HG02623 (cell line): ENCODE measurements around the gene SH3GL1.

Experiments used
- ATAC-seq: cut with Tn5 transposase; IDR thresholded peaks from one replicate; pipeline ENCODE4 v1.9.1; 2021; ENCODE audit warnings: moderate library complexity; ENCODE audit not compliant: unreplicated experiment

Gene SH3GL1

DNA sequence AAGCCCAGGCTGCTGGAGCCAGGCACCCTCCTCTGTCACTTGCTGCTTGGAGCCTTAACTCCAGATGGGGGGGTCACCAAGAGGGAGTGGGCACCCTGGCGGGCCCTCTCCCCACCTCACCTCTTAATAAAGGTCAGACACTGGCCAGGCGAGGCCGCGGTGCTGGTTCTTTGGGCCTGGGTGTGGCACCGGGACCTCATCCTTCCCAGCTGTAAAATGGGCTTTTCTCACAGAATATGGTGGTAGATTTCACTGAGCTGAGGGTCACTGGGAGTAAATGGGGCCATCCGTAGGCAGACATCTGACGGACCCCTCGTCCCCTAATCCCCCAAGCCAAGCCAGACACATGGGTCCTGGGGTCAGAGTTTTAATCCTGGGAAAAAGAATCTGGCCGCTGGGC is 76.7 kb downstream of the SH3GL1 start:
- ATAC-seq, result no peak

DNA sequence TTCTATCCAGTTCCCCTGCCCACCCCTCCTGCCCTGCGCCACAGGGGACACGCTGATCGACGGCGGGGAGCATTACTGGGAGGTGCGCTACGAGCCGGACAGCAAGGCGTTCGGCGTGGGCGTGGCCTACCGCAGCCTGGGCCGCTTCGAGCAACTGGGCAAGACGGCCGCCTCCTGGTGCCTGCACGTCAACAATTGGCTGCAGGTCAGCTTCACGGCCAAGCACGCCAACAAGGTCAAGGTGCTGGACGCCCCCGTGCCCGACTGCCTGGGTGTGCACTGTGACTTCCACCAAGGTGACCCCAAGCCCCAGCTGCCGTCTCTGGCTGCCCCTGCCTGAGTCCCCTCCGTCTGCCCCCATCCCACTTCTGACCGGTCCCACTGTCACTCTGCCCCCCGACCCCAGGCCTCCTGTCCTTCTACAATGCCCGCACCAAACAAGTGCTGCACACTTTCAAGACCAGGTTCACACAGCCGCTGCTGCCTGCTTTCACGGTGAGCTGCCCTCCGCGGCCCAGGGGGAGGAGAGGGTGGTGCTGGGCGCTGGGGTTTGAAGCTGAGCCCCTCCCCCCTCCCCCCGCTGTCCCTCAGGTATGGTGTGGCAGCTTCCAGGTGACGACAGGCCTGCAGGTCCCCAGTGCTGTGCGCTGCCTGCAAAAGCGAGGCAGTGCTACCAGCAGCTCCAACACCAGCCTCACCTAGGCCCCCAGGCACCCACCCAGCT is 77.2 kb downstream of the SH3GL1 start:
- ATAC-seq, result no peak

DNA sequence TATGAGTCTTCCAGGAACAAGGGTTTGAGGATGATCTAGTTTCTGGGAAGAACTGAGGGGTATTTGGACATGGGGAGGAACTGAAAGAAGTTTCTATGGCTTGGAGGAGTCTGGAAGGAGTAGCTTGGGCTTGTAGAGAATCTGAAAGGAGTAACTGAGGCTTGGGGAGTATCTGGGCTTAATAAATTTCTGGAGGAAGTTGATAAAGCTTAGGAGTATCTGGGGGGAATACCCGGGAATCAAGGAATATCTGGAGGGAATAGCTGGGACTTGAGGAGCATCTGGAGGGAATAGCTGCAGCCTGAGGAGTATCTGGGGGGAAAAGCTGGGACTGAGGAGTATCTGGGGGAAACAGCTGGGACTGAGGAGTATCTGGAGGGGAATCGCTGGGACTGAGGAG is 79.9 kb downstream of the SH3GL1 start:
- no peak for ATAC-seq

- no peak for ATAC-seq
These were observed 81.2 kb downstream of the SH3GL1 start for GRCh38 chr19:4319067-4319718.

- ATAC-seq, result no peak
These were observed 81.9 kb downstream of the SH3GL1 start for GRCh38 chr19:4318460-4318859.

DNA sequence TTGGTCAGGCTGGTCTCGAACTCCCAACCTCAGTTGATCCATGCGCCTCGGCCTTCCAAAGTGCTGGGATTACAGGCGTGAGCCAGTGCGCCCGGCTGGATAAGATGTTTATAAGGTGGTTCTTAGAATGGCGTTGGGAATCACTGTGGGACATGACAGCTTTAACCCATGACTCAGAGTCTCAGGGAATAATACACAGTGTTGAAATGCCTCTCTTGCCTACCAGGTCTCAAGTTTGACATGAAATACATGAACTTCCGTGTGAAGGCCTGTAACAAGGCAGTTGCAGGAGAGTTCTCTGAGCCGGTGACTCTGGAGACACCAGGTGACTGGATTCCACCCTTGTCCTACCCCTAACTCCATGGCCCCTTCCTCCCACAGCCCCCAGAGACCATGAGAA is 83.4 kb downstream of the SH3GL1 start:
- ATAC-seq, result no peak

DNA sequence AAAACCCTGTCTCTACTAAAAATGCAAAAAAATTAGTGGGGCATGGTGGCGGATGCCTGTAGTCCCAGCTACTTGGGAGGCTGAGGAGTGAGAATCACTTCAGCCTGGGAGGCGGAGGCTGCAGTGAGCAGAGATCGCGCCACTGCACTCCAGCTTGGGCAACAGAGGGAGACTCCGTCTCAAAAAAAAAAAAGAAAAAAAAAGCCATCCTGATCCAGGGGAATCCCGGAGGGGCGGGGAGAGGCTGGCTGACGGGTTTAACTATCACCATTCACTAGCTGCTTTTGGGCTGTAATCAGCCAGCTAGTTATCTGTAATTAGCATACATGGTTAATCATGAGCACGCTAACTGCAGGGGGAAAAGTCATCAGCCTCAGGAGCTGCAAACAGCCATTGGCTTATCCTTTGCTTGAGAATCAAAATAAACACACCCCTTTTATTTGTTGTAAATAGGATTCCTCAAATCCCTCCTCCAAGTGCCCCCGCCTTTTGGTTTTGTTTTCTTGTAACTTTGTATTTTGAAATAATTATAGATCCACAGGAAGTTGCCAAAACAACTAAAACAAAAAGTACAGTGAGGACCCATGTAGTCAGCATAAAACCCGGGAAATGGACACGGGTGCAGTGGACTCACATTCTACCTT is 86.4 kb downstream of the SH3GL1 start:
- ATAC-seq, result no peak
